ENCODE results near the gene NDRG2.
A peak's percentile ranks its signal among the peaks of the same experiment; 100 is the strongest.
"Not testable (repeated sequence)": the region's sequence is repeated elsewhere in the genome, so short reads cannot be mapped to it uniquely, and the experiment has no call there.

NDRG2 gene

DNA sequence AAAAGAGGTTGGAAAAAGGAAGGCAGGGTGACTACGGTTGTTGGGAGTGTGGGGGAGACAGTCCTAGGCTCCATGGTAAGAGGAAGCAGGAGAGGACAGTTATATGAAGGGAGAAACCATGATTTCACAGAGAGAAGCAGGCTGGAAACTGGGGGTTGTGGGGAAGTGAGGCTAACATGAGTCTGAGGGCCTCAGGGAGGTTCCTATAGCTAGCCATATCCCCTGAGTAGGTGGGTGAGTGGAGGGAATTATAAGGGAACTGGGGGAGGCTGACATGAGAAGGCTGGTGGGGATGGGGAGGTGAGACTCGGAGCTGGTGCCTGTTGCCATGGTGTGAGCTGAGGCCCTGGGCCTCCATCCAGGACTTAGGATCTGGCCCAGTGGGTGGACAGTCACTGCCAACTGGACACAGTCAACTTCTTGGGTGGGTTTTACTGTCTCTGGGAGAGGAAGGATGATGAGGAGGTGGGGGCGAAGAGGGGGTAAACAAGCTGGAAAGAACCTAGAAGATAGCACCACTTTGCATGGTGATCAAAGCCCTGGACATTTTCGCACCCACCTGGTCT, 8.4 kb upstream of the NDRG2 start:
- no peak for DNase-seq (ENCODE audit: low read depth)

DNA sequence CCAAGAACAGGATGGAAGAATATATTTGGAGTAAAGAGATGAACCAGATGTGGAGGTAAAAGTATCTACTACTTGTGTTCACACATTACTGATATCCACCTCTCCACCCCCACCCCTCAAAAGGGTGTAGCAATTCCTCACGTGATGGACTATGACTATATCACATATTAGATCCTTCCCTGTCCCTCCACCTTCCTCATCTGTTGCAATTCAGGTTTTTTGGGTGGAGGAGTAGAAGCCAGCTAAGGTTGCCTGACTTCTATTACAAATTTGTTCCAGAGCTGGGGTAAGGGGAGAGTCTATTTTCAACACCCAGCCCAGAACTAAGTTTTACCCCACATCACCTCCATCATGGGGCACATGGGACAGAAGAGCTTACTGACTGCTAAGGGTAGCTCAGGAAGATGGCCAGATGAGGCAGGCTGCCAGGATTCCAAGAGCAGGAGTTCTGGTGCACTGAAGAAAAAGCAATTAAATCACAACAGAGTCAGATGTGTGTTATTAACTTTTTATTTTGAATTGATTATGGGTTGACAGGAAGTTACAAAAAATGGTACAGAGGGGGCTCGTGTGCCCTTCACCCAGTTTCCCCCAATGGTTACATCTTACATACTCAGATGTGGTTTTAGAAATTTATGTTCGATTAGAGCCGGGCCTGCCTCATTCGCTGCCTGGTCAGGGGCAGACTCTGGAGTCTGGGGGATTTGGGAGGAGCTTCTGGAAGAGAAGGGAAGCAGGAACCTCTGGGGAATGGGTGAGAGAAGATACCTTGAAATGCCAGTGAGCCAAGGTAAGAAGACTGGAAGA, 7.7 kb upstream of the NDRG2 start:
- no peak for DNase-seq (ENCODE audit: low read depth)

DNA sequence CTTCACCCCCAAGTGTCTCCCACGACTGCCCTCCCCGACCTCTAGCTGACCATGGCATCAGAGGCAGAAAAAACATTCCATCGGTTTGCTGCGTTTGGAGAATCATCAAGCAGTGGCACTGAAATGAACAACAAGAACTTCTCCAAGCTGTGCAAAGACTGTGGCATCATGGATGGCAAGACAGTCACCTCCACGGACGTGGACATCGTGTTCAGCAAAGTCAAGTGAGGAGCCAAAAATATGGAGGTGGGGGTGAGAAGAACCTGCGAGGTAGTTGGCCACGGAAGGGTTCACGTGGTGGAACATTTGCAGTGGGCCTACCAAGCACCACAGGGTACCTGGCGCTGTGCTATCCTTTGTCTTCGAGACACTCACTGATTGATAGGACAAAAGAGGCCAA, 5.7 kb upstream of the NDRG2 start:
- DNase-seq (ENCODE audit: low read depth), result no peak

DNA sequence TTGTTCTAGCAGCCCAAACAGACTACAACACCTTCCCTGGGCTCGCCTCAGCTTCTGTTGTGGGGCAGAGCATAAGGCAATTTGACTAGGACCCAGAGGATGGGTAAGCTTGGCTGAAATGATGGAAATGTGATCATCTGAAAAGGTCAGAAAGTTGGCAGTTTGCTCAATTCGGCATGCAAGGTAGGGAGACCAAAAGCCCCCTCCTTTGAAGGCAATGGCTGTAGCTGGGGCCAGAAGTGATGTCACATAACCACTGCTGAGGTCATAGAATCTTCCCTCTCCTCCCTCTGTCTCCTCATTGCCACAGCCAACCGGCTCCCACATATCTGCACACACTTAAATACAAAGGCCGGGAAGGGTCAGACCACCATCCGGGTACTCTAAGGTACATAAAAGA, 5.1 kb upstream of the NDRG2 start, which contains the start of gene TPPP2:
TPPP2 (plus strand) TSS at position 301 of the 400 bp plus-strand sequence. CDS start 365 bp downstream, outside the sequence.
- DNase-seq (ENCODE audit: low read depth), result no peak

DNA sequence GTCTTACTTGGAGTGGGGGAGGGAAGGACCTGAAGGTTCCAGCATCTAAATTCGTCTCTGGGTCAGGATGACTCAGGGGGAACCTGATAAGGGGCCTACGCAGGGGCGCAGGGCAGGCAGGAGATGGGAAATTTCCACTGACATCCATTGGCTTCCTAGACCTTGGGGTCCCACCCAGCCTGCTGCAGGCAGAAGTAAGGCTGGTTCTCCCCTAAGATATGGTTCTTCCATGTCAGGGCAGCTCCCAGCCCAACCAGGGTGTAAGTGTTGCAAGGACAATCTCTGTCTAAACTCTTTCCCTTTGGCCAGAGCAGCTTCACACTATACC, 2.1 kb upstream of the NDRG2 start:
- no peak for DNase-seq (ENCODE audit: low read depth)

GRCh38 chr14:21026274-21026987, 1.6 kb upstream of the NDRG2 start:
- no peak for DNase-seq (ENCODE audit: low read depth)

- no peak for DNase-seq (ENCODE audit: low read depth)
These were observed 761 bp upstream of the NDRG2 start for GRCh38 chr14:21025371-21026273.

DNA sequence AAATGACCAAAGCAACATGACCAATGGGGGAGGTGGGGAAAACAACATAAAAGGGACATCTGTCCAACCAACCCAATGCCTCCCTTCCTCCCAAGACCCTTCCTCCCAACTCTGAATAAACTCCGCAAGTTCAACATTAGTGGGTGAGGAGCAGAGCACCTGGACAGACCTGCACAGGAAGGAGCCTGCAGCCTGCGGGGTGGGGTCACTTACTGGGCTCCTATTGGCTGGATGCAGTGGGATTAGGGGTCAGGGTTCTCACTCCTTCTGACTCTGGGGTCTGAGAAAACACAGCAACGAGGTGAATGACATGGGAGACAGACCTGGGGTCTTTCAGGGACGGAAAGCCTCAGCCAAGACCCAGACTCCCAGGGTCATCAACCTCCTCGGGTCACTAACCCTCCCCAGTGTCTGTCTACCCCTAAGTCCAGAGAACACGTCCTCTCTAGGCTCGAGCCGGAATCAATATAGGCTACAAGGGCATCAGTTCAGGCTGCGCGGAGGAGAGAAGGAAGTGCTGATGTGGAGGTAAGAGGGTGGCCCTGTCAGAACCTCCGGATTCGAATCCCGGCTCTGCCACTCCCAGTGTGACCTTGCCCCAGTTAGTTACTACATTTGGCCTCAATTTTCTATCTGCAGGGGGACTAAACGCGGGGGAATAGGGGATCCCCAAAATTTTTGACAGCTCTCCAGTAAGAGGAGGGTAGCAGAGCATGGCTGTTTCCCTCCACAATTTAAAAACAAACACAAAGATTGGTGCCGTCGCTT, 860 bp downstream of the NDRG2 start:
- no peak for DNase-seq (ENCODE audit: low read depth)

DNA sequence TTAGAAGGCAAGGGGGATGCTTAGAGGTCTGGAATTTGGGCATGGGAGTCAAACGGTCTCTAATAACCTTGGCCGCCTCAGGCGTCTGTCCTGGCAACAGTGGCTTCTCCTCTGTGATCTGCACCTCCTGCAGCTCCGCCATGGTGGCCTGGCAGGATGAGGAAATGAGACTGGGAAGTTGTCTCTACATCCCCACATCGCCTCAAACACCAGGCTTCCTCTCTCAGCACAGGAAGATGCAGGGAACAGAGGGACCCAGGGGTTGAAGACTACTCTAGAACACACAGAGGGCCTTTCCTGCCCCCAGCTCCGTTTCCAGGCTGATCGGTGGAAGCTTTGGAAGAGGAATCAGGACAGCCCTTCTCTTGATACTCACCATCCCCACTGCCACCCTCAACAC, 1.7 kb downstream of the NDRG2 start:
- DNase-seq (ENCODE audit: low read depth), result no peak

GRCh38 chr14:21022686-21023085, 2.2 kb downstream of the NDRG2 start:
- no peak for DNase-seq (ENCODE audit: low read depth)

- DNase-seq (ENCODE audit: low read depth), result no peak
These were observed 3.8 kb downstream of the NDRG2 start for GRCh38 chr14:21020977-21021545.

DNA sequence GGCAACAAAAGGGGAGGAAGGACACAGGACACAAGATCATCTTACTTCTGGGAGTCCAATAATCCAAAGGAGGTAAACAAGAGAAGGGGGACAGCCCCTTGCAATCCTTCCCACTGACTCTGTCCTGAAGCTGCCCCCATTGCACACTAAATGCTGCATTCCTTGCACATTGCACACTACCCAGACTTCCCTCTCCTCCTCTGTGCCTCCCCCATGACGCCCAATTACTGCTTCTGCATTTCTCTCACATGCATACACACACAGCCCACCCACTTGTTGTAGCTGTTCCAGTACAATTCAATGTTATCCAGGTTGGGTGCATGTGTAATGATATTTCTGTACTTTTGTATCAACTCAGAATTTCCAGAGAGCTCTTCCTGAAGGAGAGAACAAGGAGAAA, 5.5 kb downstream of the NDRG2 start:
- no peak for DNase-seq (ENCODE audit: low read depth)

- no peak for DNase-seq (ENCODE audit: low read depth)
These were observed 6.1 kb downstream of the NDRG2 start for GRCh38 chr14:21018781-21019180.

DNA sequence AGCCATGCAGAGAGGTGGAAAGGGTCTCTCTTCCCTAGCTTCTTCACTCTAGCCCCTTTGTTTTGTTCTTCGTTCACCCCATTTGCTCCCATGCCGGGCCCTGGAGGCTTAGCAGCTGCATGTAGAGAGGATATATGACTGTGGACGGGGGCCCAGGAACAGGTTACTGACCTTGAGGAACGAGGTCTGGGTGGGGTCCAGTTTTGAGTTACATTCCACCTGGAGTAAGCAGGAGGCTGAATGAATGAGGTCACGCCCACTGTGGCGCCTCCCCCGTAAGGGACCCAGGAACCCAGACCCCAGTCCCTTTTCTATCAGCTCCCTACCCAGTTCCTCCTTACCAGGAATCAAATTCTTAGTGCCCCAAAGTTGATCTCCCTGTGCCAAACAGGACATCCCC, 6.6 kb downstream of the NDRG2 start:
- DNase-seq (ENCODE audit: low read depth), result no peak

DNA sequence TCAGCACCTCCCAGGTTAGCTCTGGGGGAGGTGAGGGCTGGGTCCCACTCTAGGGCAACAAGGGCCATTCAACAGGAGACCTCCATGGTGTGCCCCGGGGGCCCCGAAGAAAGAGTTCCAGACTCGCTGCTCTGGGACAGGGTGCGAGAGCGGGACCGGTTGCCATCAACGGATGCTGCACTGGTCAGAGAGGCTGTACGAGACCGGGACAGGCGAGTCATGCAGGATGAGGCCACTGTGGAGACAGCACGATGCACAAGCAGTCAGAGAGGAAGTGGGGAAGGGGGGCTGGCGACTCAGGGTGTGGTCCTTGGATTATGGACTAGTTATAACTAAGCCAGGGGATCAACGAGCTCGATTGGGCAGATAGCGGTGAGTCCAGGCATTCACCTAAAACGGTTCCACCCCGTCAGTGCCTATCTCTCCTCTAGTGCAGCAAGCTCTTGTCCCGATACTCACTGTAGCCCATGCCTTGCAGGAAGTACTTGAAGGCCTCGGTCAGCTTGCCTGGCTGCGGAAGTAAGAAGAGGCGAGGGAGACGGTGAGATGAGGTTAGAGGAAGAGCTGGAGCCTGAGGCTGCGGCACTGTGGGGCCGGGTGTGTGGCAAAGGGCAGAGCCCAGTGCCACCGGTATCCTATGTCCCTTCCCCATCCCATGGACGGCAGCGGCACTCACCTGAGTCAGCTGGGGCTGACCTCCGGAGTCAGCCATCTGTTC, 7.2 kb downstream of the NDRG2 start:
- DNase-seq (ENCODE audit: low read depth), result no peak

GRCh38 chr14:21016413-21017190, 8.3 kb downstream of the NDRG2 start:
- DNase-seq (ENCODE audit: low read depth), result no peak

- DNase-seq (ENCODE audit: low read depth), result no peak
These were observed 9.5 kb downstream of the NDRG2 start for GRCh38 chr14:21015312-21015711.

- peak; percentile 62 for DNase-seq (ENCODE audit: low read depth)
These were observed 10.1 kb downstream of the NDRG2 start for GRCh38 chr14:21014761-21015190.

DNA sequence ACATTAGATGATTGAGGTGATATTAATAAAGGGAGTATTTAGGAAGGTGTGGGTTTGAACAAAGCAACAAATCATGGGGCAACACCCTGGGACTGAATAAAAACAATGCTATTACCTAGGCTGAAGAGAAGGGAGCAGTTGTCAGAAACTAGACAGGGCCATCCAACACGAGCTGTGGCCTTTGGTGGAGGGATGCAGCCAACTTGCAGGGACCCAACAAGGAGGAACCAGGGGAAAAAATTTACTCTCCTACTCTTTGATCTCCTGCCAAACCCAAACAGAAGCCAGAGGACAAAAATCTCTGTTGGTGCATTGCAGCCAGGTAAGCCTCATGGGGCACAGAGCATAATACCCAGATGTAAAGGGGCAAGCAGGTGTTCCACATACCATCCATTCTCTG, 13.7 kb downstream of the NDRG2 start:
- DNase-seq (ENCODE audit: low read depth), result no peak

- DNase-seq (ENCODE audit: low read depth), result not testable (repeated sequence)
These were observed 15.1 kb downstream of the NDRG2 start for GRCh38 chr14:21009721-21010120.
